Activated CD4-positive, alpha-beta T cell treated with anti-CD3 and anti-CD28 coated beads, Interleukin-10, Interleukin-2, amounts not matched to agents 100 ng/mL and 50 ng/mL, durations not matched to agents 16 hours and 8 hours (primary cell): Measurements from ENCODE around the gene LYPLAL1.
"Not testable (repeated sequence)": the region's sequence is repeated elsewhere in the genome, so short reads cannot be mapped to it uniquely, and the experiment has no call there.

ENCODE experiments used
- DNase-seq: peaks from one replicate; pipeline ENCODE4 v3.0.0-alpha.2; 2020

LYPLAL1 gene

DNA sequence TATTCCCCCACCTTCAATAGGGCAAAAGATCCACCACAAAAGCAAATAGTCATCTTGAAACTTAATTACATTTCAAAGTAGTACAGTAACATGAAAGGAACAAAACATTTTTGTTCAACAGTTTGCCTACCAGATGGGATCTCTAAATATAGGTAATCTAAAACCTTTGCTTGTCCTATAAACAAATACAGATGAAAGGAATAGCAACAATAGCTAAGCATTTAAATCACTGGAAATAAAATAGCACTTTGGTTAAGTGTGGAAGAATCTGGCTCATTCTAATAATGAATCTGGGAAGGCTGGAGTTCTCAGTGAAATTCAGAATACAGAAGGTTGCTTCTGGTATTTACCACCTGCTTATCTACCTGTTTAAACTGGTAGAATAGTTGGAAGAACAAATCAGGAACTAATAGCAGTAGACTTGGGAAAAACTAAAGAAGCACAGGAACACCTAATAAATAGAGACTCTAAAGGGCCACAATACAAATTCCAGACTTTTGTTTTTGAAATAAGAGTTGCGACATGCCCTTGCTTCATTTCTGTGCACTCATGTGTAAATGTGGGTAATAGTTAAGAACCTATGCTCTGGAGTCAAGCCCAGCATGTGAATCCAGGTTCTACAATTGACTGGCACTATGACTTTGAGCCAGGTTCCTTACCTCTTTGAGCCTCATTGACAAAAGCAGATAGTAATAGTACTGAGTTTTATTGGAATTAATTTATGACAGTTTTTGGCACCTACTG is 2.3 kb upstream of the LYPLAL1 start:
- no peak for DNase-seq

- no peak for DNase-seq
Measured at GRCh38 chr1:219172821-219173220, 857 bp upstream of the LYPLAL1 start.

- no peak for DNase-seq
Measured at GRCh38 chr1:219173434-219173757, 282 bp upstream of the LYPLAL1 start.

GRCh38 chr1:219174460-219175211 is 958 bp downstream of the LYPLAL1 start:
- DNase-seq = peak; percentile 52

DNA sequence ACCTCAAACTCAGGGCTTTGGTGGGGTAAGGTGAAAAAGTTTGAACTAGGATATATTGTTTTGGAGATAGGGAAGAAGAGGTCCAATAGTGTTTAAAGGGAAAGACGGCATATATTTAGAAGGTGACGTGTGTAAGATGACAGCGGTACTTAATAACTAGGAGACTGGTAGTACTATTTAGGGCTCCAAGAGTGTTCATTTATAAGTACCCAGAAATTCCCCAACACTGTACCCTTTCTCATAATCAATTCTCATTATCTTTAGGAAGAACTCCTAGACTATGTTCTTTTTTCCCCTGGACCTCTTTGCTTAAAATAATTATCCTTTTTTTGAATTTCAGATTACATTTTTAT is 1.5 kb downstream of the LYPLAL1 start:
- DNase-seq = no peak

GRCh38 chr1:219176168-219176567 is 2.5 kb downstream of the LYPLAL1 start:
- no peak for DNase-seq

GRCh38 chr1:219177363-219177762 is 3.7 kb downstream of the LYPLAL1 start:
- DNase-seq = peak; percentile 29

DNA sequence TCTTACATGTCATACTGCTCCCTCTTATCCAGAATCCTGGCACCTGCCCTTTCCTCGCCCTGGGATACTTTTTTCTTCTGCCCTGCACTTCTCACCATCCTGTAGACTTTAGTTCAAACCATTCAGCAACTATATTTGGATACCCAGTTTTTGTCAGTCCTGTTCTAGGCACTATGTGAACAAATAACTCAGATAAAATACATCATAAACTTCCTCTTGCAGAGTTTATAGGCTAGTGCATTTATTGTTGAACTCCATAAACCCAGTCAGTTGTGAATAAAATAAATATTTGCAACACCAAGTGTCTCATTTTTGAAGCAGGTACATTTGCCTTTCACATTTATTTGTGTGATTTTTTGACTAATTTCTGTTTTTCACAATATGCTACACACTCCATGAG is 4.3 kb downstream of the LYPLAL1 start:
- DNase-seq = no peak

- no peak for DNase-seq
Measured at GRCh38 chr1:219179293-219179692, 5.6 kb downstream of the LYPLAL1 start.

GRCh38 chr1:219184337-219184736 is 10.7 kb downstream of the LYPLAL1 start:
- no peak for DNase-seq

DNA sequence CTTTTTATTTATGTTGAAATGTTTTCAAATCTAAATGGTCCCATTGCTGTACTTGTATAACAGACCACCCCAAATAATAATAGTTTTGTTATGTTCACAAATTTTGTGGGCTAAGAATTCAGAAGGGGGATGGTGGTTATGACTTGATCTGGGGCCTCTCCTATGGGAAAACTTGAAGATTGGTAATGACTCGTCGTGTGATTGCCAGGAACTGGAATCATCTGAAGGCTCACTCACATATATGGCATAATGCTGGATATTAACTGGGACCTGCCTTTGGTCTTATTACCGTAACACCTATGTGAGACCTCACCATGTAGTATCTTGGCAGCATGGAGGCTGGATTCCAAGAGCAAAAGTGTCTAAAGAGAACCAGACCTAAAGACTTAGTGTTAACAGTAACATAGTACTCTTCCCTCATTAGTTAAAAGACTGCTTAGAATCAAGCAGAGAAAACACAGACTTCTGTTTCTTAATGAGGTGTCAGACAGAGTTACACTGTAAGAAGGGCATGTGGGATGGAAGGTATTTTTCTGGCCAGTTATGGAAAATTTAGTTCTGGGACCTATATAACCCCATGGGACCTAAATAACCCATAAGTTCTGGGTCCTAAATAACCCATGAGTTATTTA is 11.9 kb downstream of the LYPLAL1 start:
- no peak for DNase-seq

DNA sequence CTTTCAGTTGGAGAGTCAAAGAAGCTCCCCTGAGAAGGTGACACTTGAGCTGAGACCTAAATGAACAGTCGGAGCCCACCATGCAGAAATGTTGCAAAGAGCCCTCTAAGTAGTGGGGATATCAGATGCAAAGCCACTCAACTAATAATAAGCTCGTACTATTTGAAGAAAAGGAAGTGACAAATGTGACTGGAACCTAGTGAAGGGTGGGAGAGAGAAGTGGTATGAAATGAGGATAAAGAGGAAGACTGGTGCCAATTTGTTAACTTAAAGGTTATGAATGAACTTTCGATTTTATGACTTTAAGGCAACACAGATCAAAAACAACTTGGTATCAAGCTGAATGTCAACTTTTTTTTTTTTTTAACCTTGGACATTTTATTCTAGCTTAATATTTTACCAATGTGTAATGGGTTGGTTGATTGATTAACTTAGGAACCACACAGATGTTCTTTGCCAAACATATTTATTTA is 14.7 kb downstream of the LYPLAL1 start:
- peak; percentile 19 for DNase-seq

DNA sequence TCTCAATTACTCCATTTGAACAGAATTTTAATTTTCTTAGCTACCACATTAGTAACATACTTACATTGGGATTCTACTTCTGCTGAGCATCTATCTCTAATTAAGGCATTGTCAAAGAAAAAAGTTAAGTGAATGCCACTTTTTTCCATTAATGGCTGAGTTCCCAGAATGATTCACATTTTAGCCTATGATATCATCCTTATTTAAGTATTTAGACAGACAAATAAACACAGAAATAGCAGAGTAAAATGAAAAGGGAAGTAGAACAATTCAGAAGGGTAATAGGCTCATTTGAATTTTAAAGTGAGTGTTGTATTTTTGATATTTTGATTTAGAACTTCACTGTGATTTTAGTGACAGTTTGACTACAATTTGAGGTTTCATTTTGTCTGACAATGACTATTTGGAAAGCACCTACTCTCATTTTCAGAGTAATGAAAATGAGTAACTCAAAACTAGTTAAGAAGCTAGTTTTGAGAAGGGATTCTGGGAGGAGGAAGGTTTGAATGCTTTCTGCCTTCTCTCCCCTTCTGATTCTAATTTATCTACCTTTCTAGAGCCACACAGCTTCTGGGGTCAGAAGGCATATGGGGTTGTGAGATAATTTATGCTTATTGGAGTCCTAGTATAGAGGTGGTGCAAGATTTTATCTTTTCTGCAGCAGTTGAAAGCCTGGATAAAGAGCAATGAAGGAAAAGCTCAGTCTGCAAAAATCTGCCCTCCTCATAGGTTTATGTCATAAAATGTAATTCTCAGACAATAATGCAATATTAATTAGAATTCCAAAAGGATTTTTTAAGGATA is 15.5 kb downstream of the LYPLAL1 start:
- DNase-seq = peak; percentile 81

DNA sequence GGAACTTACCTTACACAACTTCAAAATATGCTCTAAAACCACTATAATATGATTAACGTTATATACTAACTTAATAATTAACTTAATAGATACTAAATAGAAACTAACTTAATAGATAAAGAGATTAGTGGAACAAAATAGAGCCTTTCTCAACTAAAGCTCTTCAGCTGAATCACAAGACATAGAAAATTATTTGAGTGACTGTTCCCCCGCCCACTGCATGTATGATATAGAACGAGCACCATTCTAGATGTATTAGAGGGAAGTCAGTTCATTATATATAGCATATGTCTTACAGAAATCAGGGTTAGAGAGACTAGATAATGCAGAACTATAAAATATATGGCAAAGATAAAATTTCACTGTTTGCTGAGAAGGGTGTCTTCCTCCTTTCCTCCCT is 16.3 kb downstream of the LYPLAL1 start:
- no peak for DNase-seq

GRCh38 chr1:219190605-219191004 is 16.9 kb downstream of the LYPLAL1 start:
- no peak for DNase-seq

DNA sequence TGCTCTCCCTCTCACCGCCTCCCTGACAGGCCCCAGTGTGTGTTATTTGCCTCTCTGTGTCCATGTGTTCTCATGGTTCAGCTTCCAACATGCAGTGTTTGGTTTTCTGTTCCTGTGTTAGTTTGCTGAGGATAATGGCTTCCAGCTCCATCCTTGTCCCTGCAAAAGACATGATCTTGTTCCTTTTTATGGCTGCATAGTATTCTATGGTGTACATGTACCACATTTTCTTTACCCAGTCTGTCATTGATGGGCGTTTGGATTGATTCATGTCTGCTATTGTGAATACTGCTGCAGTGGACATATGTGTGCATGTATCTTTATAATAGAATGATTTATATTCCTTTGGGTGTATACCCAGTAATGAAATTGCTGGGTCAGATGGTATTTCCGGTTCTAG is 22.2 kb downstream of the LYPLAL1 start:
- DNase-seq = not testable (repeated sequence)

GRCh38 chr1:219201656-219202055 is 28.0 kb downstream of the LYPLAL1 start:
- DNase-seq = no peak

GRCh38 chr1:219202567-219202966 is 28.9 kb downstream of the LYPLAL1 start:
- no peak for DNase-seq

DNA sequence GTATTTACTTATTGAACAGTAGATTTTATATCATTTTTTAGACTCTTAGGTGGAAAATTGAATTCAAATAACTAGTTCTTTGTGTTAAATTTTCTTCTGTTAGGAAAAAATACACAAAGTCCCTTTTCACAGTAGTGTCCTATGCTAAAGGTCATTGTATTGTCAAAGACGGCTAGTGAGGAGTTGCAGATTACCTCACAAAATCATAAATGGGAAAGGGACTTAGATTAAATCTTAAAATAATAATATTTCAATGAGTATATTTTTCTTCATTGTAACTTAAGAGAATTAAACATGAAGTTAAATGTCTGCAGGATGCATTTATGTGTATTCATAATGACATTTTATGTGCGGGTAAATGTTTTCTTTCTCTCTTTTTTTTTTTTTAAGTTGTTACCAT is 32.7 kb downstream of the LYPLAL1 start:
- DNase-seq = no peak

GRCh38 chr1:219209578-219209977 is 35.9 kb downstream of the LYPLAL1 start:
- DNase-seq = no peak

GRCh38 chr1:219210067-219210466 is 36.4 kb downstream of the LYPLAL1 start:
- DNase-seq = no peak

DNA sequence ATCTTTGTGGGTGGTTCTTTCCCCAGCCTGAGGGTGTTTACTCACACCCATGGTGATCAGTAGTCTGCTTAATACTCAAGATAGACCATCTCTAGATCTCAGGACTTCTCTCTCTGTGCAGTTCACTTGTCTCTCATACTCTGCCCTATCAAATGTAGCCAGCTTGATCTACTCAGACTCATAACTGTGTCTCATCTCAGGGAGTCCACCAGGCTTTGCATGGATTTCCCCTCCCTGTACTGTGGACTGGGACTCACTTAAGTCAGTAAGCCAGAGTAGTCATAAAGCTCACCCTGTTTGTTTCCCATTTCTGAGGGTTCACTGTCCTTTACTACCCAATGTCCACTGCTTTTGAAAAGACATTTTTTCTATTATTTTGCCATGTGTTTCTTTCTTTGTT is 41.8 kb downstream of the LYPLAL1 start:
- no peak for DNase-seq

- DNase-seq = peak; percentile 30
Measured at GRCh38 chr1:219220945-219221344, 47.3 kb downstream of the LYPLAL1 start.
